ENCODE measurements around the gene COX7A1.

COX7A1 gene

GRCh38 chr19:36113425-36113824, 38.8 kb downstream of the COX7A1 start:
- no peak for DNase-seq (ENCODE audit: low read depth in 2 of 2, low spot score in 1 of 2)

- no peak for DNase-seq (ENCODE audit: low read depth in 2 of 2, low spot score in 1 of 2)
These were observed 39.6 kb downstream of the COX7A1 start for GRCh38 chr19:36112678-36113077.

- DNase-seq (ENCODE audit: low read depth in 2 of 2, low spot score in 1 of 2) = no peak
These were observed 41.1 kb downstream of the COX7A1 start for GRCh38 chr19:36111200-36111539.

- DNase-seq (ENCODE audit: low read depth in 2 of 2, low spot score in 1 of 2) = no peak
These were observed 41.6 kb downstream of the COX7A1 start, which contains the start of gene OVOL3 for GRCh38 chr19:36110487-36111199. TSS of gene OVOL3 (plus strand) at chr19:36111143. CDS start at chr19:36111203, 60 bp downstream.

- DNase-seq (ENCODE audit: low read depth in 2 of 2, low spot score in 1 of 2) = no peak
These were observed 43.6 kb downstream of the COX7A1 start for GRCh38 chr19:36108684-36109083.

- DNase-seq (ENCODE audit: low read depth in 2 of 2, low spot score in 1 of 2) = no peak
These were observed 45.3 kb downstream of the COX7A1 start for GRCh38 chr19:36106991-36107390.

GRCh38 chr19:36106441-36106840, 45.8 kb downstream of the COX7A1 start:
- DNase-seq (ENCODE audit: low read depth in 2 of 2, low spot score in 1 of 2) = no peak

- no peak for DNase-seq (ENCODE audit: low read depth in 2 of 2, low spot score in 1 of 2)
These were observed 48.2 kb downstream of the COX7A1 start for GRCh38 chr19:36103842-36104552.

- no peak for DNase-seq (ENCODE audit: low read depth in 2 of 2, low spot score in 1 of 2)
These were observed 49.1 kb downstream of the COX7A1 start for GRCh38 chr19:36103040-36103626.

- no peak for DNase-seq (ENCODE audit: low read depth in 2 of 2, low spot score in 1 of 2)
These were observed 50.5 kb downstream of the COX7A1 start for GRCh38 chr19:36101550-36102327.
